T-helper 17 cell (primary cell): ENCODE data around the gene TOPBP1. TPM values are rescaled to one million over a fixed set of nuclear protein-coding genes. Genes with fewer than 3 reads are reported as not detected.

Source experiments
- ATAC-seq: fragments of 150-1000 bp; cut with Tn5 transposase; 2 replicates; pipeline ENCODE4 v1.10.0; 2021; ENCODE audit warnings: mild to moderate bottlenecking, moderate library complexity
- DNase-seq, 3 donors: peaks; one replicate each; pipeline versions ENCODE4 v3.0.0 to v3.0.0-alpha.2; 2020 to 2021
- H3K9me3 ChIP-seq: one replicate; pipeline ENCODE4 v1.7.0; 2013; ENCODE audit warnings: low read length, mild to moderate bottlenecking; ENCODE audit not compliant: control insufficient read depth, poor library complexity, severe bottlenecking
- H3K27ac Mint-ChIP-seq: one replicate; pipeline ENCODE4 v1.8.0; 2022; ENCODE audit warnings: mild to moderate bottlenecking, moderate library complexity, mixed read lengths
- H3K27me3 Mint-ChIP-seq: one replicate; pipeline ENCODE4 v1.8.0; 2022; ENCODE audit warnings: mixed read lengths
- H3K36me3 Mint-ChIP-seq: one replicate; pipeline ENCODE4 v1.8.0; 2022; ENCODE audit warnings: low read depth, mixed read lengths
- H3K4me1 Mint-ChIP-seq: one replicate; pipeline ENCODE4 v1.8.0; 2022; ENCODE audit warnings: mild to moderate bottlenecking, mixed read lengths
- H3K4me3 Mint-ChIP-seq: one replicate; pipeline ENCODE4 v1.8.0; 2022; ENCODE audit warnings: mild to moderate bottlenecking, moderate library complexity, mixed read lengths
- total RNA-seq, 4 donors: library from RNA in 2 of 4; stranded (reverse) in 2 of 4; gene quantifications; one replicate each; pipeline ENCODE4 v1.2.3 and lab custom pipeline; 2022 to 2026

The TOPBP1 gene
- total RNA-seq, 2 donors from 2014 or later, result 33.5 to 46.3 TPM

DNA sequence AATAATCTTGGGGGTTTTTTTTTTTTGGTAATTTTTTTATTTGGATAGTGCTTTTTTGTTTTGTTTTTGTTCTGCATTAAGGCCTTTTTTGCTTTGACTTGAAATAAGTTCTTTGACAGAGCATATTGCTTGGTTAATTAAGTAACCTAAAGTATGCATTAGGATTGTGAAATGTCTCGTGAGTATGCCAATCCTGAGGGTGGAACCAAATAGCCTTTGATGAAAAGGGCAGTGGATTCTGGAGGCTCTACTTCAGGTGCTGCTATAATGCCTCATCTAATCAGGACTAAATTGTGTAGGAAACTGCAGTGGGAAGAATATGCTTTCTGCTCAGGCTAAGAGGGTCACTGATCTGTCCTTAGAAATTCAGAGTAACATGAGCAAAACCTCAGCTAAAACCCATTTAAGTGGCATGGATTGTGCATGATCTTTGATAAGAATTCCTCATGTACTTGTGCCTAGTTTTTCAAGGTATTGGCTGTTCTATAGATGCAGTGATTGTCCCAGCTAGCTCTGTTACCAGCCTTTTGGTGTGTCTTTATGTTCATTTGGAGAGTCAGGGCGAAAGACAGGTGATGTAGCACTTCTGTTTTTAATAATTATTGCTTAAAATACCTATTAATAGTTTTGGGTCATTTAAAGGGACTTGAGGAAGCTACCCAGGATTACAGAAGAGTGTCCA is 72.8 kb downstream of the TOPBP1 start:
- DNase-seq (no peak), ATAC-seq (no peak)
- H3K9me3 ChIP-seq, result no peaks in the 10 kb centered on the region
- Mint-ChIP-seq H3K27ac (peak overlapping the region; percentile 81), H3K4me3 (no peak overlapping the region), H3K36me3 (peaks cover 2% of the 10 kb centered on the region), H3K27me3 (no peaks in the 10 kb centered on the region), H3K4me1 (peaks cover 12% of the 10 kb centered on the region)

DNA sequence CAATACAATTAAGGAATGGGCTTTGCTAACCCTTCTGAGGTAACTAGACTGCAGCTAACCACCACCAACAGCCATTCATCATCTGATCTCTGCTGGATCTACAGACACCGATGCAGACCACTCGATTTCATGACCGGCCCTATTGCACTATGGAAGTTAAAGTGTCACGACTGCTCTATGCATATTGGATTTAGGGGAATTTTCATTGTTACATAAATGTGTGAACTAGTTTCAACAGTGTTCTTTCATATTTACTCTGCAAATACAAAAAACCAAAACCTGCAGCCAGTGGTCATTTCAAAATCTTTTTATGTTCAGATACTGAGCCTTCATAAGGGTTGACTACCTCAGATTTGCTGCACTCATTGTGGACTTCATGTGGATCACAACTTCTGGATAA is 73.7 kb downstream of the TOPBP1 start:
- H3K4me1 Mint-ChIP-seq, result peaks cover 9% of the 10 kb centered on the region
- H3K36me3 Mint-ChIP-seq, result peaks cover 2% of the 10 kb centered on the region
- no peaks in the 10 kb centered on the region for H3K27me3 Mint-ChIP-seq
- H3K9me3 ChIP-seq, result no peaks in the 10 kb centered on the region
- ATAC-seq (no peak), DNase-seq (no peak)
- H3K27ac Mint-ChIP-seq, result peak overlapping the region; percentile 81
- no peak overlapping the region for H3K4me3 Mint-ChIP-seq

DNA sequence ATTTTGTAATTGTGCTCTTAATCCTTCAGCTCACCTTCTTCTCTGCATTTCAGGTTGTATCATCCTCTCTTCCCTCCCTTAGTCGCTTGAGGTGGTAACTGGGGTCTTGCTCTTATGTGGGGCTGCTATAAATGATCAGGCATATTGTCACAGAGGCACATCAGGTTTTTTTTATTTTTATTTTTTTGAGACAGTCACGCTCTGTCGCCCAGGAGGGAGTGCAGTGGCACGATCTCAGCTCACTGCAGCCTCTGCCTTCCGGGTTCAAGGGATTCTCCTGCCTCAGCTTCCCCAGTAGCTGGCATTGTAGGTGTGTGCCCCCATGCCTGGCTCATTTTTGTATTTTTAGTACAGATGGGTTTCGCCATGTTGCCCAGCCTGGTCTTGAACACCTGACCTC is 78.3 kb downstream of the TOPBP1 start:
- peaks cover 5% of the 10 kb centered on the region for H3K36me3 Mint-ChIP-seq
- no peak overlapping the region for H3K4me3 Mint-ChIP-seq
- peak overlapping the region; percentile 92 for H3K27ac Mint-ChIP-seq
- H3K27me3 Mint-ChIP-seq, result no peaks in the 10 kb centered on the region
- DNase-seq (no peak), ATAC-seq (no peak)
- H3K9me3 ChIP-seq, result no peaks in the 10 kb centered on the region
- peaks cover 24% of the 10 kb centered on the region for H3K4me1 Mint-ChIP-seq

DNA sequence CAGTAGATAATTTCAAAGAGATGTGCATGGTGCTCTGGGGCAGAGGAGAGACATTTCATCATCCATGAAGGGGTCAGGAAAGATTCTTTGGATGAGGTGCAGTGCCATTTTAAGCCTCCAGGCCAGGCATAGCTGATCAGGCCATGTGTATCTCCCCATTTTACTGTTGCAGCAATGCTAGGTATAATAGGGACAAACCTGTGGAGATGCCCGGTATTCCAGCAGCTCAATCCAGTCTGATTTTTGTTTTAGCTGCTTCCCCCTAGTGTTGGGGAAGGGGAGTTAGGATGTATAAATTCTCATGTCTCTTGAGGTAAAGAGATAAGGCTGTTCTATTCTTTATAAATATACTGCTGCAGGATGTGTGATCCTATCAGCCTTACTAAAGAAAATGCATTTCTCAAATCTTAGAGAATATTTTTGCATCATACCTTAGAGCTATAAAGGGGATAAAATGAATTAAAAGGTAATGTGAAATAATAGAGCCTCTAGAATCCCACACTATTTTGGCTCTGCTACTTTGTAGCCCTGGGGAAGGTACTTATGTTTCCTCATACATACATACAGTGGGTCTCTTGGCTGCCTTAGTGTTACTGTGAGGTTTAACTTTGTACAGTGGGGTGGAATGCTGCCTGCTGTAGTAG is 83.1 kb downstream of the TOPBP1 start:
- H3K27ac Mint-ChIP-seq, result peak overlapping the region; percentile 87
- peaks cover 10% of the 10 kb centered on the region for H3K36me3 Mint-ChIP-seq
- no peak for DNase-seq
- no peak for ATAC-seq
- H3K27me3 Mint-ChIP-seq, result no peaks in the 10 kb centered on the region
- peak overlapping the region; percentile 45 for H3K4me3 Mint-ChIP-seq
- peaks cover 45% of the 10 kb centered on the region for H3K4me1 Mint-ChIP-seq
- no peaks in the 10 kb centered on the region for H3K9me3 ChIP-seq

DNA sequence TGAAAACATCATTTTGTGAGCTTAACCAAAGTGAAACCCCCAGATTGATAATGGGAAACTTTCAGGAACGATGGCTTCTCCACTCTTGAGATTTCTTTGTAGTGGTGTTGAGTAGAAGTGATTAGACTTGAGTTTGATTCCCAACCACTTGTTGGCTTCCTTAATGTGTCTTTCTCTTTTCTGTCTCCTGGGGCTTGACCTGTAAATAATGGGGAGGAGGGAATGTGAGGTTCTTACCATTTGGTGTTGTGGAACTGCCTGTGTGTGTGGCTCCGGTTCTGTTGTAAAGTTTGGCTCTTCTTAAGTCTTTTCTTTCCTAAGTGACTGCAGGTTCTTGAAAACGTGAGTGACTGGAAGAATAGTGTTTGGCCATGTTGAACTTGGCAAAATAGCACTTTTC is 85.6 kb downstream of the TOPBP1 start:
- Mint-ChIP-seq H3K4me1 (peaks cover 54% of the 10 kb centered on the region), H3K27me3 (no peaks in the 10 kb centered on the region), H3K27ac (peak overlapping the region; percentile 87), H3K4me3 (peak overlapping the region; percentile 92), H3K36me3 (peaks cover 6% of the 10 kb centered on the region)
- no peak for ATAC-seq
- H3K9me3 ChIP-seq, result no peaks in the 10 kb centered on the region
- DNase-seq, result no peak

DNA sequence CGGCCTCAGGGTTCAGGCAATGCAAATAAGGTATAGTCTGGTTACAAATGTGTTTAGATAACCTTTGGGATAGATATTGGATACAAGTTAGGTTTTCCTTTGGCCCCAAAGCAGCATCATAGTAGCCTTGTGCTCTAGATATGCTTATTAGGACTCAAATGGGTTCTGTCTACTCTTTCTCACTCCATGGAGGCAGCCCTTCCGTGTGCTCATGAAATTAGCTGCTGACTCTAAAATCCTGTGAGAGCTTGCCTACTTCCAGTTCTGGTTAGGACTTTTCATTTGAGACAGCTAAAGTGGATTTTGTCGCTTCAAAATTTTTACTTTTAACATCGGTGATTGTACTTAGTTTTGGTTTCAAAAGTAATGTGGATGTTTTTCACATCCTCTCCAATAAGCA is 86.7 kb downstream of the TOPBP1 start:
- Mint-ChIP-seq H3K4me3 (peak overlapping the region; percentile 92), H3K27me3 (no peaks in the 10 kb centered on the region), H3K27ac (peak overlapping the region; percentile 98), H3K4me1 (peaks cover 53% of the 10 kb centered on the region), H3K36me3 (peaks cover 6% of the 10 kb centered on the region)
- no peak for DNase-seq
- H3K9me3 ChIP-seq, result no peaks in the 10 kb centered on the region
- no peak for ATAC-seq

DNA sequence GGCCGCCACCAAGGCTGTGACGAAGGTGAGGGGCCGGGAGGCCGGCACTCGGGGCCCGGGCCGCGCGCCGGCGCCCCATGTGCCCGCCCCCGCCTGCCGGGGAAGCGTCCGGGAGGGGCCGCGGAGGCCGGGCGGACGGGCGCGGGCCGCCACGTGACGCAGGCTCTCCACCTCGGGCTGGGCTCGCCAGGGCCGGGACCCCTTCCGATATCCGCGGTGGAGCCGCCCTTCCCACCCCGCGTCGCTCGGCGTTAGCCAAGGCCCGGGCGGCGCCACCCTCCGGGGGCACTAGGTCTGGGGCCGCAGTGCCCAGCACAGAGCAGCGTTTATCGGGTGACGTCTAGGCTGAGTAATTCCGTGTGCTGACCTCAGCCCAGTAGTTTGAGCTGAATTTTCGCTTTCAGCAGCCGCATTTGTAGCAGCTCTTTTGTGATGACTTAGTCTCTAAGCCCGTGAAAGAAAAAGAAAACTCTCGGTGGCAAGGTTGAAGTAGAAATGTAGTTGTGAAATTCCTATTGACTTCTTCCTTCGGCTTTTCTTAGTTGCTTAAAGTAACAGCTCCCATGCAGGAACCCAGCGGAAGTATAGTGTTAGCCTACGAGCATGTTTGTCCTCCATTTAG is 87.4 kb downstream of the TOPBP1 start:
- Mint-ChIP-seq H3K4me3 (peak overlapping the region; percentile 92), H3K36me3 (peaks cover 6% of the 10 kb centered on the region), H3K27me3 (no peaks in the 10 kb centered on the region), H3K4me1 (peaks cover 50% of the 10 kb centered on the region), H3K27ac (peak overlapping the region; percentile 98)
- peak; percentile 8 for ATAC-seq
- H3K9me3 ChIP-seq, result no peaks in the 10 kb centered on the region
- DNase-seq, result peak; percentile 37 to 64 (median 60)

DNA sequence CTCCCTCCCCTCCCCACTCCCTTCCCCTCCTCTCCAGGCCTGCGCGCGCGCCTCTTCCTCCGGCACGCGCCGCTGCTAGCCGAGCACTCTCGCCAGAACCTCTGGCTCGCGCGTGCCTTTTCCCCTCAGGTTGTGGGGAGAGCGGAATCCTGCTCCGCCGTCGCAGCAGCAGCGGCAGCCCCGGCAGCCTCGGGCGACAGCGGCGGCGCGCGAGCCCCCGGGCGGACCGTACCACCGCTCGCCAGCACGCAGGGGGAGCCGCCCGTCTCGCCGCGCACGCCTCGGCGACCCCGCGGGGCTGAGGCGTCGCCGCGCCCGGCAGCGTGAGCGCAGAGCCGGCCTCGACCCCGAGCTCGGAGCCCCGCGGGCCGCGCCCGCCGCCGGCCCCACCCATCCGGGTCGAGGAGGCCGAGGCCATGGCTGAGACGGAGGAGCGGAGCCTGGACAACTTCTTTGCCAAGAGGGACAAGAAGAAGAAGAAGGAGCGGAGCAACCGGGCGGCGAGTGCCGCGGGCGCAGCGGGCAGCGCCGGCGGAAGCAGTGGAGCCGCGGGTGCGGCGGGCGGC is 88.0 kb downstream of the TOPBP1 start, which contains the start of gene CDV3:
TSS of gene CDV3 (plus strand) at position 58 of the 566 bp plus-strand sequence. CDS start at position 417, 359 bp downstream.
- no peaks in the 10 kb centered on the region for H3K27me3 Mint-ChIP-seq
- H3K4me3 Mint-ChIP-seq, result peak within 1 kb of the TSS; percentile 92
- peak within 1 kb of the TSS; percentile 98 for H3K27ac Mint-ChIP-seq
- H3K9me3 ChIP-seq, result no peaks in the 10 kb centered on the region
- ATAC-seq, result peak; percentile 58
- DNase-seq, result no peak
- peaks cover 48% of the 10 kb centered on the region for H3K4me1 Mint-ChIP-seq
- H3K36me3 Mint-ChIP-seq, result peaks cover 6% of the 10 kb centered on the region

DNA sequence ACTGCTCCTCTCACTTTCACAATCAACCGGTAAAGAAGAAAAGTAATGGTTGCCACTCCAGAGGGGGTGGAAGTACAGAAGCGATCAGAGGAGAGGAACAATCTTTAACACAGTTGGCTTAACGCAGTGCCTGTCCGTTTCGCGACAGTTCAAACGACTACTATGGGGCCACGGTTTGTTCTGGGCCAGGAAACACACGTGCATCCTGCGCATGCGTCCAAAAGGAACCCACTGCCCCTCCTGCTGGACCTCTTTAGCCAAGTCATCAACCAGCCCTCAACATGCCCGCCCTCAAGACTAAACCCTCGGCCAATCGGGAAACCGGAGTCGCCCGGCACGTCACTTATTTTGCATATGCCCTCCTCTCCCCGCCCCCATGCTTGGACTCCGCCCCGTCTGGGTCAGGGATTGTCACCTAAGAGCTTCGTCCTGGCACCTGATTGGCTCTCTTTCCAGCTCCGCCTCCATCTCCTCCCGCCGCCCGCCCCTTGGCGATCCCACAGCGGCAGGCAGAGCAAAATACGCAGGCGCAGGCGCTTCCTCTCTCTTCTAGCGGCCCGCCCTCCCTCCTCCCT is 88.6 kb downstream of the TOPBP1 start:
- peak overlapping the region; percentile 90 for H3K4me3 Mint-ChIP-seq
- DNase-seq (peak; percentile 98 to 100 (median 100)), ATAC-seq (peak; percentile 86)
- peak overlapping the region; percentile 98 for H3K27ac Mint-ChIP-seq
- H3K4me1 Mint-ChIP-seq, result peaks cover 44% of the 10 kb centered on the region
- H3K9me3 ChIP-seq, result no peaks in the 10 kb centered on the region
- H3K27me3 Mint-ChIP-seq, result no peaks in the 10 kb centered on the region
- peaks cover 6% of the 10 kb centered on the region for H3K36me3 Mint-ChIP-seq

DNA sequence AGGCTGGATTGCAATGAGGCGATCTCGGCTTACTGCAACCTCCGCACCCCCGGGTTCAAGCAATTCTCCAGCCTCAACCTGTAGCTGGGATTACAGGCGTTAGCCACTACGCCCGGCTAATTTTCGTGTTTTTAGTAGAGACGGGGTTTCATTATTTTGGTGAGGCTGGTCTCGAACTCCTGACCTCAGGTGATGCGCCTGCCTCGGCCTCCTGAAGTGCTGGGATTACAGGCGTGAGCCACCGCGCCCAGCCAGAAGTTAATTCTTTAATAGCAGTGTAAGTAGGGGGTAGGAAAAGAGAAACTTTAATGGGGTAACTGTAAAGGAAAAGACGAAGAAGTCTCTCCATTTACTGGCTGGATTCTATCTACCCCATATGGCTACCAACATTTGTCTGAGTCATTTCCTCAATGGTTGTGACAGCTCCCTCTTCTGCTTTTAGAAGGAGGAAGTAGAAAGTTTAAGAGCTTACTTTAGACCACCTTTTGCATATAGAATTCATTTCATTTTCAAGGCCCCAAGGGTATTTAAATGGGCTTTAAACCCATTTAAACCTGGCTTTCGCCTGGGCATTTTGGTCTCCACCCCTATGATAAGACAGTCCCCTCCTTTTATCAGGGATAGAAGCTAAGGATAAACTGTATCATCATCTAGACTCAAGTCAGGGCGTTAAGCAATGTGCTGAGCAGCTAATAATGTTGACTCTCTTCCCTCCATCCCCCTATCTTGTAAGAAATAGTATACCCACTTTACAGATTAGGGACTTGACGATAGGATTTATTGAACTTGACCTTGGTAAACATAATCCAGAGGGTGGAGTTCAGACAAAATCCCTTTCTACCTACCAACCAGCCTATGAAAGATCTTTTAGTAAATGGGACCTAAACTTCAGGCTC is 89.3 kb downstream of the TOPBP1 start:
- peak overlapping the region; percentile 90 for H3K4me3 Mint-ChIP-seq
- peaks cover 6% of the 10 kb centered on the region for H3K36me3 Mint-ChIP-seq
- peaks cover 37% of the 10 kb centered on the region for H3K4me1 Mint-ChIP-seq
- ATAC-seq, result no peak
- H3K27me3 Mint-ChIP-seq, result no peaks in the 10 kb centered on the region
- no peaks in the 10 kb centered on the region for H3K9me3 ChIP-seq
- peak overlapping the region; percentile 98 for H3K27ac Mint-ChIP-seq
- DNase-seq, result no peak

DNA sequence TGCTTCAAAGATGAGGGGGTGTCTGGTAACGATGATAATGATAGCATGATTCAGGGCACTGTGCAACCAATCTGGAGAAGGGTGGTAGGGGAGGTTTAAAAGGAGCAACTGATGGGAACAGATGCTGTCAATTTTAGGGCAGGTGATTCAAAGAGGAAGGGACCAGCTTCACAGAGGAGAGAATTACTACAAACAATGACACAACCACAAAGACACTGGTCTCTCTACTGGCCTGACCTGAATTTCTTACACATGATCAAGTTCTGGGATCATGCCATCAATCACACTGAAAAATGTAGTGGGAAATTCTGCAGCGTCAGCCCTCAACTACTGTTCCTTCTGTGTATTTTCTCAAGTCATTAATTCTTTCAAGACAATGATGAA is 90.8 kb downstream of the TOPBP1 start:
- no peak for DNase-seq
- Mint-ChIP-seq H3K27ac (peak overlapping the region; percentile 98), H3K36me3 (peaks cover under 1% of the 10 kb centered on the region), H3K4me3 (no peak overlapping the region), H3K4me1 (peaks cover 24% of the 10 kb centered on the region), H3K27me3 (no peaks in the 10 kb centered on the region)
- H3K9me3 ChIP-seq, result no peaks in the 10 kb centered on the region
- no peak for ATAC-seq

DNA sequence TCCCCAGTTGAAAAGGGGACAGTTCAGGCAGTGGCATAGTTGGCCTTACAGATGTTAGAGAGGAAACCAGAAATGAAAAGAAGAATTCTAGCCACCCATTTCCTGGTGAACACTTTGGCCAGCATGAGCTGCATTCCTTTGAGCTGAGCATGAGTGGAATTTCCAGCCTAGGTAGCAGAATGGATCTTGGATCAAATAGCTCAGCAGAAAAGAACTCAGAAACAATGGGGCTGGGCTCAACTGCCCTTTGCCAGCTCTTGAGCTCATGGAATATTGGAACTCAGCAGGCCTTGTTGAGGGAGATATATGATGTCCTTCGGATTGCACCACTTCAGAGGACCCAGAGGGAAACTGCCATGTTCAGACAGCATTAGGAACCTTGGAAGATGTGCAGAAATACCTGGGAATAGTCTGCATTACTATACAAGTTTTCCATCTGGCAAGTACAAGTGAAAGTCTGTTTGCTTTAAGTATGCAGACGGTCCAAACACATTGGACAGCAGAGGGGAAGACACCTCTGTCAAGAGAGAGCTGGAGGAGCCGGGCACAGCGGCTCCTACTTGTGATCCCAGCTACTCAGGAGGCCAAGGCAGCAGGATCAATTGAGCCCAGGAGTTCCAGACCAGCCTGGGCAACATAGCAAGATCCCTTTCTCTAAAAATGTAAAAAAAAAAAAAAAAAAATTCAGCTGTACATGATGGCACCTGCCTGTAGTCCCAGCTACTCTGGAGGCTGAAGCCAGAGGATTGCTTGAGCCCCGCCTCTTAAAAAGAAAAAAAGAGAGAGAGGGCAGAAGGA is 91.4 kb downstream of the TOPBP1 start:
- no peaks in the 10 kb centered on the region for H3K9me3 ChIP-seq
- Mint-ChIP-seq H3K27me3 (no peaks in the 10 kb centered on the region), H3K27ac (peak overlapping the region; percentile 98), H3K4me3 (no peak overlapping the region), H3K4me1 (peaks cover 23% of the 10 kb centered on the region), H3K36me3 (no peaks in the 10 kb centered on the region)
- ATAC-seq, result no peak
- DNase-seq, result no peak
